Thoracic aorta (tissue), 2 donors: Measurements from ENCODE around the gene FGD5. TPM values are rescaled to one million over a fixed set of nuclear protein-coding genes. Genes with fewer than 3 reads are reported as not detected.

Source experiments
- ATAC-seq: fragments of 150-250 bp; one replicate; pipeline ENCODE4 v1.8.0; 2017; ENCODE audit warnings: low read depth; ENCODE audit not compliant: insufficient number of reproducible peaks, low FRiP score
- DNase-seq: peaks from one replicate; pipeline ENCODE4 v3.0.0-alpha.2; 2020; ENCODE audit warnings: low spot score
- H3K27ac ChIP-seq, 2 donors: fragments of 200-600 bp; sonication (generic); 1 replicate in 1 of 2; 2 replicates in 1 of 2; pipeline ENCODE4 v1.5.1; 2016; ENCODE audit warnings: mild to moderate bottlenecking in 2 of 2, moderate library complexity in 2 of 2
- H3K27me3 ChIP-seq: fragments of 200-600 bp; sonication (generic); replicated peaks from 2 replicates; pipeline ENCODE4 v1.6.0; 2016; ENCODE audit warnings: mild to moderate bottlenecking; ENCODE audit not compliant: insufficient read depth
- H3K36me3 ChIP-seq: fragments of 200-600 bp; sonication (generic); one replicate; pipeline ENCODE4 v1.5.1; 2016
- H3K4me1 ChIP-seq, 2 donors: fragments of 200-600 bp; sonication (generic); 1 replicate in 1 of 2; 2 replicates in 1 of 2; pipeline versions ENCODE4 v1.5.1 to v1.6.0; 2016; ENCODE audit warnings: low read depth in 2 of 2, mild to moderate bottlenecking in 1 of 2; ENCODE audit not compliant: control insufficient read depth in 1 of 2
- H3K4me3 ChIP-seq: fragments of 200-600 bp; sonication (generic); 2 replicates; pipeline ENCODE4 v1.5.1; 2016; ENCODE audit warnings: mild to moderate bottlenecking
- H3K9me3 ChIP-seq: fragments of 200-600 bp; sonication (generic); 2 replicates; pipeline ENCODE4 v1.5.1; 2016
- total RNA-seq, 2 donors: library from RNA; depleted of rRNA; stranded (reverse); fragments of >200 nt; gene quantifications; one replicate each; pipeline versions ENCODE4 v1.1.0 to v1.2.3, GENCODE V29; 2016
- TF ChIP-seq, protein P1 (sequence below): fragments of 200-600 bp; sonication (generic); IDR thresholded peaks from one replicate; pipeline ENCODE4 v1.5.1; 2019; ENCODE audit warnings: antibody characterized with exemption

Gene FGD5
- total RNA-seq, 2 donors from 2014 or later: 15.4 to 21.4 TPM

DNA sequence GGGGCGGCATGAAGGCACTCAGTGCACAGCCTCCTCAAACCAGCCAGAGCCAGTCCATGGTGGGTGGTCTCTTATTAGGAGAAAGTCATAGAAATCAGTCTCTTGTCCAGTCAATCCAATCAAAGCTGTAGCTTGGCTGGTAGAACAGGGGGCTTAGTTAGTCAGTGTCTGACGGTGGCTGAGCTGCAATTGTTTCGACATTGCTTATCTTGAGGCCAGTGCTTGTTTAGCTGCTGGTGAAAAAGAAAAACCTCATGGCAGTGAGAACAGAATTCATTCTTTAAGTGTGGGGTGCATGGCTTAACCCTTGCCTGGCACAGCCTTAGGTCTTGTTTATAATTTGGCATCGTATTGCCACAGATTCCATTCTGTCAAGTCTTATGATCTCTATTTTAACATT is 53.9 kb downstream of the FGD5 start:
- TF ChIP-seq, protein P1, sequence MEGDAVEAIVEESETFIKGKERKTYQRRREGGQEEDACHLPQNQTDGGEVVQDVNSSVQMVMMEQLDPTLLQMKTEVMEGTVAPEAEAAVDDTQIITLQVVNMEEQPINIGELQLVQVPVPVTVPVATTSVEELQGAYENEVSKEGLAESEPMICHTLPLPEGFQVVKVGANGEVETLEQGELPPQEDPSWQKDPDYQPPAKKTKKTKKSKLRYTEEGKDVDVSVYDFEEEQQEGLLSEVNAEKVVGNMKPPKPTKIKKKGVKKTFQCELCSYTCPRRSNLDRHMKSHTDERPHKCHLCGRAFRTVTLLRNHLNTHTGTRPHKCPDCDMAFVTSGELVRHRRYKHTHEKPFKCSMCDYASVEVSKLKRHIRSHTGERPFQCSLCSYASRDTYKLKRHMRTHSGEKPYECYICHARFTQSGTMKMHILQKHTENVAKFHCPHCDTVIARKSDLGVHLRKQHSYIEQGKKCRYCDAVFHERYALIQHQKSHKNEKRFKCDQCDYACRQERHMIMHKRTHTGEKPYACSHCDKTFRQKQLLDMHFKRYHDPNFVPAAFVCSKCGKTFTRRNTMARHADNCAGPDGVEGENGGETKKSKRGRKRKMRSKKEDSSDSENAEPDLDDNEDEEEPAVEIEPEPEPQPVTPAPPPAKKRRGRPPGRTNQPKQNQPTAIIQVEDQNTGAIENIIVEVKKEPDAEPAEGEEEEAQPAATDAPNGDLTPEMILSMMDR: no peak
- peaks cover 4 to 14% of the 10 kb centered on the region in 2 donors for H3K4me1 ChIP-seq
- H3K27ac ChIP-seq: no peak overlapping the region
- H3K36me3 ChIP-seq: no peaks in the 10 kb centered on the region
- no peaks in the 10 kb centered on the region for H3K9me3 ChIP-seq
- DNase-seq (no peak), ATAC-seq (no peak)
- no peaks in the 10 kb centered on the region for H3K27me3 ChIP-seq
- H3K4me3 ChIP-seq: no peak overlapping the region

GRCh38 chr3:14874784-14875183 is 56.0 kb downstream of the FGD5 start:
- ATAC-seq (no peak), DNase-seq (no peak)
- no peaks in the 10 kb centered on the region for H3K9me3 ChIP-seq
- H3K36me3 ChIP-seq: no peaks in the 10 kb centered on the region
- no peak overlapping the region for H3K27ac ChIP-seq
- H3K4me3 ChIP-seq: no peak overlapping the region
- TF ChIP-seq, protein P1: no peak
- peaks cover 4 to 15% of the 10 kb centered on the region in 2 donors for H3K4me1 ChIP-seq
- no peaks in the 10 kb centered on the region for H3K27me3 ChIP-seq

DNA sequence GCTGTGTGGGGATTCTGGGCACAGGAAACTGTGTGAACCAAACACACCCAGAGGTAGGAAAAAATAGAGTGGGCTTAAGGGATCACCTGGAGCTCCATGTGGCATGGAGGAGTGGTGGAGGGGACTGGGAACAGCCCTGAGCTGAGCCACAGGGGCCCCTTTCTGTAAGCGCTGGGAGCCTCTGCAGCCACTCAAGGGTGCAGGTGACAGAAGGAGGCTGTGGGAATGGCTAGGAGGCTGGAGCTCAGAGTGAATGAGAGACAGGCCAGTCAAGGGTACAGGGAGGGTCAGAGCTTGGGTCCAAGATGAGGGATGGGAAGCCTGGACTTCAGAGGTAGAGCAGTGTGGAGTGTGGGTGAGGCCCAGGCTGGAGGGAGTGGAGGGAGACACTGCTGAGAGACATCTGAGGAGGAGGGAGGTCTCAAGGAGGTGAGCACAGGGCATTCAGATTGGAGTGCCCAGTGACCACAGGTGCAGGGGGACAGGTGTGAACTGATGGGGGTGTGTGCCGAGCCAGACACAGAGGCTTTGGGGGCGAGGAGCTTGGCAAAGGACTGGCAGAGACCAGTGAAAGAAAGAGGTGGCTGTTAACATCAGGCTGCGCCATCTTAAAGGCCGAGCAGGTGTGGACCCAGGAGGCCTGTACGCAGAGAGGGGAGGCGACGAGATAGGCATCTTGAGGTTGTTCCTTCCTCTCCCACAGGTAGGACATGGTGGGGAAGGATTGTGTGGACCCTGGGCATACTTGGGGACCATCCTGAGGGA is 56.8 kb downstream of the FGD5 start:
- Histone ChIP-seq H3K9me3 (no peaks in the 10 kb centered on the region), H3K27ac (no peak overlapping the region), H3K27me3 (no peaks in the 10 kb centered on the region), H3K36me3 (no peaks in the 10 kb centered on the region), H3K4me1 (peaks cover 4 to 15% of the 10 kb centered on the region in 2 donors), H3K4me3 (no peak overlapping the region)
- ATAC-seq (no peak), DNase-seq (no peak)
- TF ChIP-seq, protein P1: no peak

DNA sequence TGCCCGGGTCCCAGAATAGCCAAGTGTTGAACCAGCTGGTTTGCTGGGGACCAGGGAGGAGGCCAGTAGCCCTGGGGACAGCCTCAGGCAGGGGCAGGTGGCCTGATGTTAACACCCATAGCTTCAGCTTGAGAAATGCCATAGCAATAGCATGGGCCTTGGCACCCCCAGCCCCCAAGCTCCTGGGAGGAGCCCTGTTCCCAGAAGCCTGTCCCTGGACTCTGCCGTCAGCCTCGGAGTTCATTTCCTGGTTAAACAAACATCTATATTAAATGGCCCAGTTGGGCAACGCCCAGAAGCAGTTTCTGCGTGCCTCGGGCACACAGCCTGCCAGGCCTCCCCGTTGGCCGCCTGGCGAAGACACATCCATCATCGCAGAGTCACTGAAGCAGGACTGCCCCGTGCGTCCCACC is 58.2 kb downstream of the FGD5 start:
- no peaks in the 10 kb centered on the region for H3K27me3 ChIP-seq
- peak; percentile 9 for DNase-seq
- no peaks in the 10 kb centered on the region for H3K9me3 ChIP-seq
- H3K36me3 ChIP-seq: no peaks in the 10 kb centered on the region
- TF ChIP-seq, protein P1: no peak
- H3K27ac ChIP-seq: peak overlapping the region in 1 of 2 donors; percentile 18
- ATAC-seq: peak; percentile 65
- H3K4me3 ChIP-seq: no peak overlapping the region
- peaks cover 4 to 15% of the 10 kb centered on the region in 2 donors for H3K4me1 ChIP-seq

- Histone ChIP-seq H3K27ac (peak overlapping the region in 1 of 2 donors; percentile 2), H3K4me1 (peaks cover 4 to 15% of the 10 kb centered on the region in 2 donors), H3K27me3 (no peaks in the 10 kb centered on the region), H3K9me3 (no peaks in the 10 kb centered on the region), H3K4me3 (no peak overlapping the region), H3K36me3 (no peaks in the 10 kb centered on the region)
- TF ChIP-seq, protein P1: no peak
- DNase-seq (no peak), ATAC-seq (no peak)
Measured at GRCh38 chr3:14877469-14877868, 58.7 kb downstream of the FGD5 start.
